HG03442 (cell line): ENCODE data around the gene RXFP4.
"Not testable (repeated sequence)": the region's sequence is repeated elsewhere in the genome, so short reads cannot be mapped to it uniquely, and the experiment has no call there.

Experiments
- ATAC-seq: cut with Tn5 transposase; IDR thresholded peaks from one replicate; pipeline ENCODE4 v1.9.1; 2021; ENCODE audit warnings: mild to moderate bottlenecking, moderate library complexity; ENCODE audit not compliant: unreplicated experiment

RXFP4 gene

GRCh38 chr1:155930725-155931124 lies 10.7 kb upstream of the RXFP4 start:
- ATAC-seq = not testable (repeated sequence)

- ATAC-seq = no peak
These were observed 10.0 kb upstream of the RXFP4 start for GRCh38 chr1:155931332-155932038.

DNA sequence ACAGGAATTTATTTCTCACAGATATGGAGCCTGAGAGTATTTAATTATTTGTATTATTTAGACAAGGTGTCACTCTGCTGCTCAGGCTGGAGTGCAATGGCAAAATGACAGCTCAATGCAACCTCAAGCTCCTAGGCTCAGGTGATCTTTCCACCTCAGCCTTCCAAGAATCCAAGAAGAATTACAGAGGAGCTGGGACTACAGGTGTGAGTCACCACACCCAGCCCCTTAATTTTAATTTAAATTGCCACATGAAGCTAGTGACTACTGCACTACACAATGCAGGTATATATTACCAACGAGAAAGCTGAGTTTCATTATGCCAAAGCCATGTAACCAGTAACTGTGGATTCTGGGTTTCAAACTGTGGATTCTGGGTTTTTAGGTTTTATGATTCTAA lies 9.4 kb upstream of the RXFP4 start:
- ATAC-seq = no peak

DNA sequence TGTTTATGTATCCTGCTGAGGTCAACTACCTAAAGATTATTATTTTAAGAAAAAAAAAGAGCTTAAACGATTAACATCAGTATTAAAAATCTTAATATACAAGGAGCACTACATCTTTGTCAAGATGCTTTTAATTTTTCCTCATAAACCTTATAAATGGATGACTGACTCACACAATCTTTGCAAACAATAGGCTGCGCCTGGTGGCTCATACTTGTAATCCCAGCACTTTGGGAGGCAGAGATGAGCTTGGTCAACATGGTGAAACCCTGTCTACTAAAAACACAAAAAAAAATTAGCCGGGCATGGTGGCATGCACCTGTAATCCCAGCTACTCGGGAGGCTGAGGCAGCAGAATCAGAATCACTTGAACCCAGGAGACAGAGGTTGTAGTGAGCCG lies 9.0 kb upstream of the RXFP4 start:
- ATAC-seq = no peak

GRCh38 chr1:155933591-155934096 lies 7.8 kb upstream of the RXFP4 start:
- ATAC-seq = no peak

DNA sequence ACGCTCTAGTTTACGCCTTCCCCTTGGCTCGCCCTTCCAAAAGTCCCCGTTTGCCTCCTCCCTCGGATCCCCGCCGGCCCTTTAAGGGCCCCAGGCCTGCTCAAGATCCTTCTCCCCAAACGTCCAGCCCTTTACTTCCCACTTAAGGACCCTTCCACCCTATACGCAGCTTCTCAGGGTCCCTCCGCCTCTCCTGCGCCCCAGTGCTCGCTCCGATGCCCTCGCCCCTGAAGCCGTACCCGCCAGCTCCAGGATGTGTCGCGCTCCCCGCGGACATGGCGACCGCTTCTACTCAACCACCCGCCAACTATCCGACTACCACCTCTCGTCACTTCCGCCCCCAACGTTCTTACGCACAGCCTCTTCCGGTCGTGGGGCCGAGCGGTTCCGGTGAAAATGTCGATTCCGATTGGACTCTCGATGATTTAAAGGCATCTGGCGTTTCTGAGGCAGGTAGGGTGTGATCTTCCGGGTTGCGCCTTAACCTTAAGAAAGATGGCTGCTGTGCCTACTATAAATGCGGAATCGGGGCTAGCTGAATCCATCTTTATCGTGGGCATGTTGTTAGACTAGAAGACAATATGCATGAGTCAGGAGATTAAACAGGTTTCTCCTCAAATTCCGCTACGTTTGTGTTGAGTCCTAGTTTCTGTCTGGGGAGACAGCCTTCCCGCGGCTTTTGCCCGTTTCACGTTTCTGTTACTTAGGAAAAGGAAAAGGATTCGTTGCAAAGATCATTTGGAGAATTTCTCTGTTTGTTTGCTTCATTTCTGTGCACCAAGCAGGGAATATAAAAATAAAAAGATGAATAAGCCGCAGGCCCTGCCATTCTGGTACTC lies 7.1 kb upstream of the RXFP4 start, which contains the start of gene KHDC4:
Gene KHDC4, minus strand, starts transcription at position 317 of the 839 bp plus-strand sequence. Its CDS starts 40 bp downstream, at position 277.
- peak; percentile 93 for ATAC-seq

DNA sequence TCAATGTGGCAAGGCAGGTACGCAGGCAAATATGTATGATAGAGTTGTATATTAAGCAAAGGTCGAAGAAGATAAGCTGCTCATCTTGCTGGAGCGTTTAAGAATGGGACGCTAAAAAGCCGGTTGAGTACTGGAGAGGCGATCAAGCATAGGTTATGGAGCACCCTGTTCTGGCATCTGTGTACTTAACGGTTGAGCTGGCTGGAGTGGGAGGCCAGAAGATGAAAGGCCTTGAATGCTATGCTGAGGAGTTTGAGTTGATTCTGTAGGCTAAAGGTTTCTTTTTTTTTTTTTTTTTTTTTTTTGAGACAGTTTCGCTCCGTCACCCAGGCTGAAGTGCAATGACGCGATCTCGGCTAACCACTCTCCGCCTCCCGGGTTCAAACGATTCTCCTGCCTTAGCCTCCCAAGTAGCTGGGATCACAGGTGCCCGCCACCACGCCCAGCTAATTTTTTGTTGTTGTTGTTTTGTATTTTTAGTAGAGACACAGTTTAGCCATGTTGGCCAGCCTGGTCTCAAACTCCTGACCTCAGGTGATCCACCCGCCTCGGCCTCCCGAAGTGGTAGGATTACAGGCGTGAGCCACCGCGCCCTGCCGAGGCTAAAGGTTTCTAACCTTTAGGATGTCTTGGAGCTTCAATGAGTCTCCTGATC lies 6.4 kb upstream of the RXFP4 start:
- no peak for ATAC-seq

DNA sequence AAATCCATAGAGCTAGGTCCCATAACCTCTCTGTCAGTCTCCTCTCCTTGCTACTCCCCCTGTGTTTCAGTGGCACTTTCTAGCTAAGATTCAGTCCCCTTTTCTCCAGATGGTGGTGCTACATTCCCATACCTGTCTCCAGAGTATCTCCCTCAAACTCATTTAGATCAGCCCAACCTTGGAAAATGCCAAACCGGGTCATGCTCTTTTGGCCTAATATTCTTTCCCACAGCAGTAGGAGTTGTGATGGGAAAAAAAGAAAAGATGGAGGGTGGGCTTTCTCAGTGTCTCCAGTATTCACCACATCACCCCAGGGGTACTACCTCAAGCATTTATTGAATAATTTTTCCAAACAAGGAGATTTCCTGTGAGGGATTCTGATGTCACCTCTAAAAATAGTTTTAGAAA lies 3.2 kb upstream of the RXFP4 start:
- ATAC-seq = no peak

GRCh38 chr1:155940482-155940992 lies 901 bp upstream of the RXFP4 start:
- ATAC-seq = no peak

- ATAC-seq = no peak
These were observed 550 bp downstream of the RXFP4 start for GRCh38 chr1:155941845-155942531.

- no peak for ATAC-seq
These were observed 1.2 kb downstream of the RXFP4 start for GRCh38 chr1:155942578-155943141.

GRCh38 chr1:155944444-155944799 lies 3.0 kb downstream of the RXFP4 start:
- ATAC-seq = no peak

- no peak for ATAC-seq
These were observed 5.3 kb downstream of the RXFP4 start for GRCh38 chr1:155946633-155947219.

DNA sequence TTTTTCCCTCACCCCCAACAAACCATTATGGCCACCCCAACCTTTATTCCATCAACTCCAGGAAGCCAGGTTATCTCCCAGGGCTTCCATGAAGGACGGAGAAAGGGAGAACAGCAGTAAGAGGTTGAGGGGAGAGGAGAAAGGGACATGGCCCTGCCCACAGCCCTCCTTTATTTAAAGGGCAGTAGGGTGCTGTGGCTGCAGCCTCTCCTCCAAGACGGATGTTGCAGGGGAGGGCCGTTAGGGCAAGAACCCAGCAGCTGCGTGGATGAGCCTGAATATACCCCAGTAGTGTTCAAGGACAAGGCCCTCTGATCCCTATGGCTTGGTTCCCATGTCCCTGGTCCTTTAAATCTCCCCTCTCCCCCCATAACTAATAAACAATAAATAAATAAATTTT lies 5.9 kb downstream of the RXFP4 start:
- ATAC-seq = no peak

DNA sequence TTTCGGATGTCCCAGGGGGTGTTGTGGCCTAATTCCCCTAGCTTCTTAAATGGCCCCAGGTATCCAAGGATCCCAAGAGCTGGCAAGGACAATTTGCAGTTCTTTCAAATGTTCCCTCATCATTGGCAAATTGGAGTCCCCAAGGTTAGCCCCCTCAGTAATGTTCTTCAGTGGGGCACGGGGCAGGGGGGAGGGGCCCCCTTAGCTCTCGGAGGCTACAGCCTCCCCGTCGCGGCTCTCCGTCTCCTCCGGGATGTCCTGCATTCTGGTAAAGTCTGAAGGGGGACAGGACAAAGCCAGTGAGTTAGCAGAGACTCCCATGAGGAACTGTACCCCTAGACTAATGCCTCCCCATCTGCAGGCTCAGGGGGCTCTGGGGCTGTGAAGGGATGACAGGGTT lies 6.3 kb downstream of the RXFP4 start:
- no peak for ATAC-seq

GRCh38 chr1:155950829-155951228 lies 9.4 kb downstream of the RXFP4 start:
- no peak for ATAC-seq

GRCh38 chr1:155951753-155952504 lies 10.5 kb downstream of the RXFP4 start:
- ATAC-seq = no peak

GRCh38 chr1:155952505-155952890 lies 11.1 kb downstream of the RXFP4 start:
- no peak for ATAC-seq

- no peak for ATAC-seq
These were observed 13.2 kb downstream of the RXFP4 start for GRCh38 chr1:155954645-155955044.
